Heart left ventricle (tissue), 16 donors: Measurements from ENCODE around the gene EEIG1. TPM values are rescaled to one million over a fixed set of nuclear protein-coding genes. Genes with fewer than 3 reads are reported as not detected.
"Not testable (repeated sequence)": the region's sequence is repeated elsewhere in the genome, so short reads cannot be mapped to it uniquely, and the experiment has no call there.

Experiments used
- ATAC-seq, 4 donors: fragments of 200-7000 bp; cut with Tn5 transposase; one replicate each; pipeline ENCODE4 v1.9.1; 2020 to 2022; ENCODE audit warnings: moderate library complexity in 4 of 4, mild to moderate bottlenecking in 3 of 4, moderate number of reproducible peaks in 1 of 4
- DNase-seq, 5 donors: peaks; one replicate each; pipeline ENCODE4 v3.0.0-alpha.2; 2020
- H3K27ac ChIP-seq, 12 donors: fragments of 200-600 bp; sonication (generic) in 4 of 12; one replicate each; pipeline versions ENCODE4 v1.5.0 to v1.8.0; 2016 to 2022; ENCODE audit warnings: mild to moderate bottlenecking in 2 of 12
- H3K27me3 ChIP-seq, 9 donors: fragments of 200-600 bp; sonication (generic) in 2 of 9; one replicate each; pipeline versions ENCODE4 v1.5.1 to v1.8.0; 2016 to 2022; ENCODE audit warnings: mild to moderate bottlenecking in 3 of 9
- H3K36me3 ChIP-seq, 9 donors: fragments of 200-600 bp; sonication (generic) in 2 of 9; one replicate each; pipeline versions ENCODE4 v1.5.0 to v1.8.0; 2018 to 2022; ENCODE audit warnings: mild to moderate bottlenecking in 2 of 9
- H3K4me1 ChIP-seq, 12 donors: fragments of 200-600 bp; sonication (generic) in 4 of 12; one replicate each; pipeline versions ENCODE4 v1.5.0 to v1.8.0; 2016 to 2022; ENCODE audit warnings: mild to moderate bottlenecking in 3 of 12
- H3K4me3 ChIP-seq, 12 donors: fragments of 200-600 bp; sonication (generic) in 4 of 12; one replicate each; pipeline versions ENCODE4 v1.5.0 to v1.8.0; 2017 to 2022; ENCODE audit warnings: mild to moderate bottlenecking in 9 of 12, moderate library complexity in 4 of 12
- H3K9me3 ChIP-seq, 12 donors: fragments of 200-600 bp; sonication (generic) in 4 of 12; one replicate each; pipeline versions ENCODE4 v1.5.0 to v1.8.0; 2016 to 2022; ENCODE audit warnings: mild to moderate bottlenecking in 1 of 12
- POLR2A ChIP-seq, 2 donors: fragments of 450-650 bp; IDR thresholded peaks; one replicate each; pipeline ENCODE4 v1.6.1; 2017; ENCODE audit warnings: antibody characterized with exemption in 2 of 2, mild to moderate bottlenecking in 2 of 2, moderate library complexity in 2 of 2
- WGBS, 4 donors: extraction: QIAGEN DNeasy Blood & Tissue Kit in 2 of 4; methylation state at CpG; one replicate each; pipeline versions ENCODE4 v1.1.5 to v1.1.7; 2013 to 2018; 5-methylcytosine and 5-hydroxymethylcytosine counted together
- intact Hi-C, 10 donors: fragments of 100-400 bp; cut with DNase I; formaldehyde crosslinking; loops; one replicate each; pipeline versions ENCODE4 v1.11.1 to v1.14.2; 2022
- polyA plus RNA-seq, 2 donors: library from polyadenylated mRNA; stranded (reverse); fragments of 200-250 nt; gene quantifications; one replicate each; pipeline ENCODE4 v1.2.3, GENCODE V29; 2013
- total RNA-seq, 9 donors: library from RNA; depleted of rRNA in 2 of 9; stranded (reverse); fragments of >200 nt in 2 of 9; fragmentation: NEBNext Ultra II Directional in 3 of 9; extraction: Animal tissue kit (Norgen Biotek cat#: 25700) in 3 of 9; gene quantifications; one replicate each; pipeline versions ENCODE4 v1.1.0 to v1.2.4, GENCODE V29; 2016 to 2023
- TF ChIP-seq, protein P1 (sequence below), 12 donors: fragments of 200-600 bp; sonication (generic) in 4 of 12; IDR thresholded peaks; one replicate each; pipeline versions ENCODE4 v1.5.0 to v1.8.0; 2018 to 2022; ENCODE audit warnings: antibody characterized with exemption in 12 of 12, mild to moderate bottlenecking in 5 of 12
- donor health status: ischemic (EF 13 %, LVEDD 7.1; RV severe dilation, severe dysfunction).
- donor health status: healthy with polysubstance abuse.
- donor health status: DM: no; HTN: yes; CAD: no.
- donor health status: DM: no; HTN: no; CAD: no.
- donor health status: ischemic (EF 25% LVEDD 6.9; RV normal size, moderate dysfunction).
- donor health status: ischemic (EF 25% LVEDD 5.7; RV mildly dilated, moderate dysfunction).
- donor health status: healthy.
- donor health status: DM: yes; HTN: yes; CAD: no.
- donor health status: ischemic (EF 35%, LVEDD 5.7; RV mildly dilated, moderate dysfunction).
- donor health status: nonischemic (EF 11% LVEDD 7.7; RV severe dilation, severe dysfunction).
- donor health status: DM: yes; HTN: yes; CAD: no.
- donor health status: PGD.
- donor health status: ischemic (EF 29% LVEDD 5.4; RV normal size, mild dysfunction).
- donor health status: nonischemic (EF 23%, LVEDD 6.1; RV moderate dilation, normal function).

The EEIG1 gene
- total and polyA plus RNA-seq, 11 donors: 5.4 to 45.2 (median 20.1) TPM

DNA sequence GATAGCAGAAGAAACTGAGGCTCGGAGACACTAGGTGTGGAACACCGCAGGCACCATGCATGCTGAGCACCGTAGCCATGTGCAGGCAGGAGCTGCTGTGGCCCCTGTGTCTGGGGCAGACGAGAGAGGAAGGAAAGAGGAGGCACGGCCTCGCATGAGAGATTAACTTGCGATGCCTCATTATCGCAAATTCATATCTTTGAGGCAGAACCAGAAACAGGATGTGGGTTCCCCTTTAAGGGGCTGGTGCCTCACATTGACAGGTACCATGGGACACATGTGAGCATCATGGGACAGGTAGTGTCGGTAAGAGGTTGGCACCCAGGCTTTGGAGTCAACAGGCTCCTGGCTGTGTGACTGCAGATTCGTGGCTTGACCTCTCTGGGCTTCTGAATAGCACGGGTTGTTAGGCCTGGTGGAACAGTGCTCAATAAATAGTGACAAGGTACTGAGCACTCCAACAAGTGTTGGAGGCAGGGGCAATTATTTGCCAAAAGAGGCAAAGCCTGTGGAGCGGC is 45.5 kb upstream of the EEIG1 start:
- Histone ChIP-seq H3K36me3 (no peaks in the 10 kb centered on the region), H3K27ac (peak overlapping the region in 1 of 12 donors; percentile 91), H3K9me3 (no peaks in the 10 kb centered on the region), H3K4me1 (peaks cover 0 to 65% (median 0%) of the 10 kb centered on the region in 12 donors), H3K4me3 (peak overlapping the region in 1 of 12 donors; percentile 25), H3K27me3 (no peaks in the 10 kb centered on the region)
- intact Hi-C loops: no loop called here
- WGBS, 4 donors: 80 to 93% (median 89%) methylated on average over 11 to 12 of the region's 12 CpGs
- ATAC-seq: peak in 1 of 4 donors; percentile 52
- TF ChIP-seq POLR2A (IDR thresholded peaks at IDR 0.05): no peak
- TF ChIP-seq, protein P1, sequence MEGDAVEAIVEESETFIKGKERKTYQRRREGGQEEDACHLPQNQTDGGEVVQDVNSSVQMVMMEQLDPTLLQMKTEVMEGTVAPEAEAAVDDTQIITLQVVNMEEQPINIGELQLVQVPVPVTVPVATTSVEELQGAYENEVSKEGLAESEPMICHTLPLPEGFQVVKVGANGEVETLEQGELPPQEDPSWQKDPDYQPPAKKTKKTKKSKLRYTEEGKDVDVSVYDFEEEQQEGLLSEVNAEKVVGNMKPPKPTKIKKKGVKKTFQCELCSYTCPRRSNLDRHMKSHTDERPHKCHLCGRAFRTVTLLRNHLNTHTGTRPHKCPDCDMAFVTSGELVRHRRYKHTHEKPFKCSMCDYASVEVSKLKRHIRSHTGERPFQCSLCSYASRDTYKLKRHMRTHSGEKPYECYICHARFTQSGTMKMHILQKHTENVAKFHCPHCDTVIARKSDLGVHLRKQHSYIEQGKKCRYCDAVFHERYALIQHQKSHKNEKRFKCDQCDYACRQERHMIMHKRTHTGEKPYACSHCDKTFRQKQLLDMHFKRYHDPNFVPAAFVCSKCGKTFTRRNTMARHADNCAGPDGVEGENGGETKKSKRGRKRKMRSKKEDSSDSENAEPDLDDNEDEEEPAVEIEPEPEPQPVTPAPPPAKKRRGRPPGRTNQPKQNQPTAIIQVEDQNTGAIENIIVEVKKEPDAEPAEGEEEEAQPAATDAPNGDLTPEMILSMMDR (IDR thresholded peaks at IDR 0.05): no peak
- no peak for DNase-seq

DNA sequence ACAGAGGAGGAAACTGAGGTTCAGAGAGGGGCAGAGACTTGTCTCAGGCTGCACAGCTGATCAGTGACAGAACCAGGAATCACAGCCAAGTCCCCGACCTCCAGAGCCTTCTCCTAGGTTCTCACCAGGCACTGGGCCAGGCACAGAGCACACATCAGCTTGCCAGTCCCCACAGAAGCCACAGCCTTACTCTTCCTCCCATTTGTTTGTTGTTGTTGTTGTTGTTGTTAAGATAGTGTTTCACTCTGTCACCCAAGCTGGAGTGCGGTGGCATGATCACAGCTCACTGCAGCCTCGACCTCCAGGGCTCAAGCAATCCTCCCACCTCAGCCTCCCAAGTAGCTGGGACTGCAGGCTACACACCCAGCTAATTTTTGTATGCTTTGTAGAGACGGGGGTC is 44.9 kb upstream of the EEIG1 start:
- TF ChIP-seq, protein P1 (IDR thresholded peaks at IDR 0.05): no peak
- no peak for TF ChIP-seq POLR2A (IDR thresholded peaks at IDR 0.05)
- no peak for ATAC-seq
- H3K4me1 ChIP-seq: peaks cover 0 to 63% (median 0%) of the 10 kb centered on the region in 12 donors
- intact Hi-C loops: no loop called here
- H3K4me3 ChIP-seq: peak overlapping the region in 1 of 12 donors; percentile 25
- H3K9me3 ChIP-seq: no peaks in the 10 kb centered on the region
- peak overlapping the region in 1 of 12 donors; percentile 91 for H3K27ac ChIP-seq
- DNase-seq: no peak
- H3K36me3 ChIP-seq: no peaks in the 10 kb centered on the region
- 69 to 83% (median 75%) methylated on average over 4 of the region's 4 CpGs for WGBS, 4 donors
- H3K27me3 ChIP-seq: no peaks in the 10 kb centered on the region

DNA sequence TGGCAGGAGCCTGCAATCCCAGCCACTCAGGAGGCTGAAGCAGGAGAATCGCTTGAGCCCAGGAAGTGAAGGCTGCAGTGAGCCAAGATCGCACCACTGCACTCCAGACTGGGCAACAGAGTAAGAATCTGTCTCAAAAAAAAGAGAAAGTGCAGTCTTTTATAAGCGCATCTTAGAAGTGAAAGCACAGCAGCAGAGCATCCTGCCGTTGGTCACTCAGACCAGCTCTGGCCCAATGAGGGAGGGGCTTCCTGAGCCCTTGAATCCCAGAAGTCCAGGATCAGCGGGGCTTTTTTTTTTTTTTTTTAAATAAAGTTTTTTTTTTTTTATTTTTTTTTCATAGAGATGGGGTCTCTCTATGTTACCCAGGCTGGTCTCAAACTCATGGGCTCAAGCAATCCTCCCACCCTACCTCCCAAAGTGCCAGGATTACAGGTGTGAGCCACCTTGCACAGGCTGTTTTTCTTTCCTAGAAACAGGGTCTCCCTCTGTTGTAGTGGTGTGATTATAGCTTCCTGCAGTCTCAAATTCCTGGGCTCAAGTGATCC is 44.0 kb upstream of the EEIG1 start:
- TF ChIP-seq, protein P1 (IDR thresholded peaks at IDR 0.05): no peak
- no peak for TF ChIP-seq POLR2A (IDR thresholded peaks at IDR 0.05)
- Histone ChIP-seq H3K27me3 (no peaks in the 10 kb centered on the region), H3K4me1 (peaks cover 0 to 54% (median 0%) of the 10 kb centered on the region in 12 donors), H3K27ac (peak overlapping the region in 1 of 12 donors; percentile 91), H3K9me3 (no peaks in the 10 kb centered on the region), H3K4me3 (no peak overlapping the region), H3K36me3 (no peaks in the 10 kb centered on the region)
- DNase-seq: no peak
- ATAC-seq: no peak
- intact Hi-C loops: no loop called here
- 63 to 70% (median 66%) methylated on average over 5 of the region's 5 CpGs for WGBS, 4 donors

DNA sequence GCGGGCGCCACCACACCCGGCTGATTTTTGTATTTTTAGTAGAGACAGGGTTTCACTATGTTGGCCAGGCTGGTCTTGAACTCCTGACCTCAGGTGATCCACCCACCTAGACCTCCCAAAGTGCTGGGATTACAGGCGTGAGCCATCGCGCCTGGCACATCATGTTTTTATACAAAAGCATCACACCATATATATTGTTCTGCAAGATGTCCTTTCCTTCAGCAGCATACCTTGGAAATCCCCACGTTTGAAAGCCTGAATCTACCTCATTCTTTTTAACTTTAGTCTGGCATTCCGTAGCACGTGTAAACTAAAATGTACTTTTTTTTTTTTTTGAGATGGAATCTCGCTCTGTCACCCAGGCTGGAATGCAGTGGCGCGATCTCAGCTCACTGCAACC is 42.9 kb upstream of the EEIG1 start:
- H3K4me3 ChIP-seq, H3K36me3 ChIP-seq, H3K27ac ChIP-seq, ATAC-seq, H3K27me3 ChIP-seq, H3K9me3 ChIP-seq, DNase-seq, intact Hi-C loops: not testable (repeated sequence)
- 81 to 87% (median 84%) methylated on average over 12 of the region's 12 CpGs for WGBS, 4 donors
- peaks cover 0 to 48% (median 0%) of the 10 kb centered on the region in 12 donors for H3K4me1 ChIP-seq

DNA sequence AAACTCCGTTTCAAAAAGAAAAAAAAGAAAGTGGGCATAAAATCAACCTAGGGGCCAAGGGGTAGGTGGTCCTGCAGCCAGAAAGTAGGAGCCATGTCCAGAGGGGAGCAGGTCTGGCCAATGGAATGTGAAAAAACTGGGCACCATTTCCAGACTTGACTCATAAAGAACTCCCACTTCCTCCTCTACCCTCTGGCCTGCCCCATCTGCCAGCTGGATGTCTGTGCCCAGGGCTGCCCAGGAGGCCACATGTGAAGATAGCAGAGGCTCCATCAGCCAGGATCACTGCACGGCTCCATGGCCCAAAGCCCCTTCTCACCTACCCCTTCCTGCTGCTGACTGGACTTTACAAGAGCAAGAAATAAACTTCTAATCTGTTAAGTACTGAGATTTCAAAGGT is 42.1 kb upstream of the EEIG1 start:
- no peak overlapping the region for H3K27ac ChIP-seq
- intact Hi-C loops: no loop called here
- no peak overlapping the region for H3K4me3 ChIP-seq
- WGBS, 4 donors: 54 to 77% (median 69%) methylated on average over 2 of the region's 2 CpGs
- no peaks in the 10 kb centered on the region for H3K36me3 ChIP-seq
- TF ChIP-seq POLR2A (IDR thresholded peaks at IDR 0.05): no peak
- TF ChIP-seq, protein P1 (IDR thresholded peaks at IDR 0.05): no peak
- no peaks in the 10 kb centered on the region for H3K9me3 ChIP-seq
- peaks cover 0 to 40% (median 0%) of the 10 kb centered on the region in 12 donors for H3K4me1 ChIP-seq
- ATAC-seq (no peak), DNase-seq (no peak)
- no peaks in the 10 kb centered on the region for H3K27me3 ChIP-seq
